Fibroblast of mammary gland (primary cell): ENCODE results near the gene C11orf16.
A peak's percentile ranks its signal among the peaks of the same experiment; 100 is the strongest.
"Not testable (repeated sequence)": the region's sequence is repeated elsewhere in the genome, so short reads cannot be mapped to it uniquely, and the experiment has no call there.

Experiments used
- DNase-seq: peaks from one replicate; pipeline ENCODE4 v3.0.0-alpha.2; 2010; ENCODE audit warnings: low read depth
- H3K4me3 ChIP-seq: 2 replicates; pipeline ENCODE4 v1.5.1; 2011; ENCODE audit warnings: low read depth, mild to moderate bottlenecking, low read length, moderate library complexity; ENCODE audit not compliant: control insufficient read depth
- CTCF ChIP-seq: conservative IDR thresholded peaks from 2 replicates; pipeline ENCODE4 v1.5.1; 2011; ENCODE audit warnings: low read depth, low read length, inconsistent platforms; ENCODE audit not compliant: control insufficient read depth, insufficient read depth

The C11orf16 gene

GRCh38 chr11:8886322-8886721 lies 46.4 kb downstream of the C11orf16 start:
- DNase-seq: no peak
- no peak overlapping the region for H3K4me3 ChIP-seq
- no peak for TF ChIP-seq CTCF

- not testable (repeated sequence) for H3K4me3 ChIP-seq, DNase-seq
These were observed 51.2 kb downstream of the C11orf16 start for GRCh38 chr11:8881585-8881984.

GRCh38 chr11:8878771-8879170 lies 54.0 kb downstream of the C11orf16 start:
- no peak for DNase-seq
- TF ChIP-seq CTCF: no peak
- no peak overlapping the region for H3K4me3 ChIP-seq

- no peak for DNase-seq
- no peak for TF ChIP-seq CTCF
- H3K4me3 ChIP-seq: no peak overlapping the region
These were observed 58.9 kb downstream of the C11orf16 start for GRCh38 chr11:8873741-8874405.

GRCh38 chr11:8871962-8872361 lies 60.8 kb downstream of the C11orf16 start:
- TF ChIP-seq CTCF: no peak
- DNase-seq: no peak
- H3K4me3 ChIP-seq: no peak overlapping the region

- H3K4me3 ChIP-seq: peak overlapping the region; percentile 70
- peak; percentile 94 for DNase-seq
- no peak for TF ChIP-seq CTCF
These were observed 61.5 kb downstream of the C11orf16 start for GRCh38 chr11:8871171-8871775.

GRCh38 chr11:8870411-8871170 lies 62.2 kb downstream of the C11orf16 start:
- peak overlapping the region; percentile 70 for H3K4me3 ChIP-seq
- peak; percentile 66 for DNase-seq
- TF ChIP-seq CTCF: no peak
